ENCODE results near the gene TRPM7. TPM values are rescaled to one million over a fixed set of nuclear protein-coding genes. Genes with fewer than 3 reads are reported as not detected.

Gene TRPM7
- total RNA-seq, 1 experiment from 2014 or later: 35.5 TPM

DNA sequence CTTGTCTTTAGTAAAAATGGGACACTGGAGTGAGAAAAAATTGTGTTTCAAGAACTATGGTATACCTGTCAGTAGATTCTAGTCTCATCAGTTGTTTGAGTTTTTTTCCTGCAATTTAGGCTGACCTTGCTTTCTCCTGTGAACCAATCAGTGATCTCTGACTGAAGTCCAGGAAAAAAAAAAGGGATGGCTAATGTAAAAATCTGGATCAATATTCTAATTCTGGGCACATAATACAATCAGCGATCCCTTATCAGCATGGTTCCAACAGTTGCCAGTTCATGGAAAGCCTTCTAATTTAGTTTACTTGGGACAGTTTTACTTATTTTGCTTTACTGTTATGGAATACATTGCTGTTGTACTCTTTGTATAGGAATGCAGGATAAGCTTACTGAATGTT, 17.0 kb downstream of the TRPM7 start:
- Mint-ChIP-seq H3K4me3 (ENCODE audit: unreplicated experiment) (no peak overlapping the region), H3K9me3 (ENCODE audit: unreplicated experiment) (no peaks in the 10 kb centered on the region), H3K27me3 (ENCODE audit: insufficient read depth, unreplicated experiment) (no peaks in the 10 kb centered on the region), H3K36me3 (ENCODE audit: insufficient read depth, unreplicated experiment) (peaks cover 43% of the 10 kb centered on the region), H3K27ac (ENCODE audit: low read depth, unreplicated experiment) (no peak overlapping the region), H3K4me1 (ENCODE audit: insufficient read depth, unreplicated experiment) (peaks cover 6% of the 10 kb centered on the region)
- no peak for DNase-seq (ENCODE audit: unreplicated experiment)
- BruUV-seq (replicated peaks): no TSS peak
- ChIA-PET CTCF (interaction anchor here (0.7 kb wide), 1 partner anchor 1914 kb away, joined by 3 read pairs; no protein-coding TSS in a partner anchor), POLR2A (interaction anchor here (0.6 to 1.4 kb wide), 2 partner anchors 239 to 413 kb away, joined by 3 read pairs; partner anchors contain the start of gene AP4E1)
- intact Hi-C loops (cut with micrococcal nuclease): no loop called here
- TF ChIP-seq, protein P1, sequence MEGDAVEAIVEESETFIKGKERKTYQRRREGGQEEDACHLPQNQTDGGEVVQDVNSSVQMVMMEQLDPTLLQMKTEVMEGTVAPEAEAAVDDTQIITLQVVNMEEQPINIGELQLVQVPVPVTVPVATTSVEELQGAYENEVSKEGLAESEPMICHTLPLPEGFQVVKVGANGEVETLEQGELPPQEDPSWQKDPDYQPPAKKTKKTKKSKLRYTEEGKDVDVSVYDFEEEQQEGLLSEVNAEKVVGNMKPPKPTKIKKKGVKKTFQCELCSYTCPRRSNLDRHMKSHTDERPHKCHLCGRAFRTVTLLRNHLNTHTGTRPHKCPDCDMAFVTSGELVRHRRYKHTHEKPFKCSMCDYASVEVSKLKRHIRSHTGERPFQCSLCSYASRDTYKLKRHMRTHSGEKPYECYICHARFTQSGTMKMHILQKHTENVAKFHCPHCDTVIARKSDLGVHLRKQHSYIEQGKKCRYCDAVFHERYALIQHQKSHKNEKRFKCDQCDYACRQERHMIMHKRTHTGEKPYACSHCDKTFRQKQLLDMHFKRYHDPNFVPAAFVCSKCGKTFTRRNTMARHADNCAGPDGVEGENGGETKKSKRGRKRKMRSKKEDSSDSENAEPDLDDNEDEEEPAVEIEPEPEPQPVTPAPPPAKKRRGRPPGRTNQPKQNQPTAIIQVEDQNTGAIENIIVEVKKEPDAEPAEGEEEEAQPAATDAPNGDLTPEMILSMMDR (IDR thresholded peaks at IDR 0.05; ENCODE audit: unreplicated experiment): no peak

DNA sequence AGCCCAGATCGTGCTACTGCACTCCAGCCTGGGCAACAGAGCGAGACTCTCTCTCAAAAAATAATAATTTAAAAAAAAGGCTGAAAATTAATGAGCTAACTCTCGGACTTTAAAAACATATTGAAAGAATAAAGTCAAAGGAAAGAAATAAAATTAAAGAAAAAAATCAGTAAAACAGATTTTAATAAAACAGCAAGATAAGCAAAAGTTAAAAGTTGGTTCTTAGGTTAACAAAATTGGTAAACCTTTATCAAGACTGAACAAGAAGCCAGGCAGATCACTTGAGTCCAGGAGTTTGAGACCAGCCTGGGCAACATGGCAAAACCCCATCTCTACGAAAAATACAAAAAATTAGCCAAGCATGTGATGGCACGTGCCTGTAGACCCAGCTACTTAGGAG, 20.7 kb downstream of the TRPM7 start:
- no peak for DNase-seq (ENCODE audit: unreplicated experiment)
- H3K27ac Mint-ChIP-seq (ENCODE audit: low read depth, unreplicated experiment): no peak overlapping the region
- TF ChIP-seq, protein P1 (IDR thresholded peaks at IDR 0.05; ENCODE audit: unreplicated experiment): no peak
- ChIA-PET POLR2A (interaction anchor here (0.6 kb wide), 1 partner anchor 126 kb away, joined by 3 read pairs; no protein-coding TSS in a partner anchor), CTCF (interaction anchor here (0.6 to 1.2 kb wide), 4 partner anchors 9 to 243 kb away, joined by 3 to 4 read pairs (median 3); no protein-coding TSS in a partner anchor)
- no TSS peak for BruUV-seq (replicated peaks)
- intact Hi-C loops (cut with micrococcal nuclease): no loop called here
- peaks cover 60% of the 10 kb centered on the region for H3K36me3 Mint-ChIP-seq (ENCODE audit: insufficient read depth, unreplicated experiment)
- no peaks in the 10 kb centered on the region for H3K9me3 Mint-ChIP-seq (ENCODE audit: unreplicated experiment)
- H3K27me3 Mint-ChIP-seq (ENCODE audit: insufficient read depth, unreplicated experiment): no peaks in the 10 kb centered on the region
- no peak overlapping the region for H3K4me3 Mint-ChIP-seq (ENCODE audit: unreplicated experiment)
- H3K4me1 Mint-ChIP-seq (ENCODE audit: insufficient read depth, unreplicated experiment): peaks cover 2% of the 10 kb centered on the region

DNA sequence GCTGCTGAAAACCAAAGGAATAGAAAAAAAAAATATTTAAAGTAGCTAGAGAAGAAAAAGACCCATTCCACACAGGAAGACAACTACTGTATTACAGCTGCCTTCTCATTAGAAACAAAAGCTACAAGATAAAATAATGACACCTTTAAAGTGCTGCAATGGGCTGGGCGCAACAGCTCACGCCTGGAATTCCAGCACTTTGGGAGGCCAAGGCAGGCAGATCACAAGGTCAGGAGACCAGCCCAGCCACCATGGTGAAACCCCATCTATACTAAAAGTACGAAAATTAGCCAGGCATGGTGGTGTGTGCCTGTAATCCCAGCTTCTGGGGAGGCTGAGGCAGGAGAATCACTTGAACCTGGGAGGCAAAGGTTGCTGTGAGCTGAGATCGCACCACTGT, 31.0 kb downstream of the TRPM7 start:
- POLR2A ChIA-PET: interaction anchor here (0.9 kb wide), 1 partner anchor 229 kb away, joined by 4 read pairs; no protein-coding TSS in a partner anchor
- no peaks in the 10 kb centered on the region for H3K27me3 Mint-ChIP-seq (ENCODE audit: insufficient read depth, unreplicated experiment)
- BruUV-seq (replicated peaks): no TSS peak
- no peak overlapping the region for H3K4me3 Mint-ChIP-seq (ENCODE audit: unreplicated experiment)
- no peak overlapping the region for H3K27ac Mint-ChIP-seq (ENCODE audit: low read depth, unreplicated experiment)
- H3K9me3 Mint-ChIP-seq (ENCODE audit: unreplicated experiment): no peaks in the 10 kb centered on the region
- TF ChIP-seq, protein P1 (IDR thresholded peaks at IDR 0.05; ENCODE audit: unreplicated experiment): no peak
- no peak for DNase-seq (ENCODE audit: unreplicated experiment)
- H3K4me1 Mint-ChIP-seq (ENCODE audit: insufficient read depth, unreplicated experiment): peaks cover 7% of the 10 kb centered on the region
- intact Hi-C loops (cut with micrococcal nuclease): no loop called here
- peaks cover 97% of the 10 kb centered on the region for H3K36me3 Mint-ChIP-seq (ENCODE audit: insufficient read depth, unreplicated experiment)
- CTCF ChIA-PET: interaction anchor here (0.6 kb wide), 1 partner anchor 20 kb away, joined by 3 read pairs; no protein-coding TSS in a partner anchor

DNA sequence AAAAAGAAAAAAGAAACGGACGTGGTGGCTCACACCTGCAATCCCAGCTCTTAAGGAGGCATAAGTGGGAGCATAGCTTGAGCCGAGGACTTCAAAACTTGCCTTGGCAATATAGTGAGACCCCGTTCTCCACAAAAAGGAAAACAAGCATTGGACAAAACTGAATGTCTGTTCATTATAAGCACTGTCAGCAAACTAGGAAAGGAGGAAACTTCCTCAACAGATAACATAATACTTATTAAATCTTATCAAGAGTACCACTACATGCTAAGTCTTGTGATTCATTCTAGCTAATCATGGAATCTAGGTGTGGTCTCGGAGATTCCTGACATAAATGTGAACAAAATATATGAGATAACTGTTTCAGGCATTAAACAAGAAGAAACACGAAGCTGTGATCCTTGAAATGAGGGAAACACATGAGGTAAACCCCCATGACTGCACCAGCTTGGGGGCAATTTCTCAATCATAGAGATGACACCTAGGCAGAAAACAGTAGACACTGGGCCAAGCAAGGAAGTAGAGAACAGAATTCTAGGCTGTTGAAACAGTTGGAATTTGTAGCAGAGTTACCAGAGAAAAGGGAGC, 33.3 kb downstream of the TRPM7 start:
- Mint-ChIP-seq H3K27me3 (ENCODE audit: insufficient read depth, unreplicated experiment) (no peaks in the 10 kb centered on the region), H3K36me3 (ENCODE audit: insufficient read depth, unreplicated experiment) (peaks cover 95% of the 10 kb centered on the region), H3K27ac (ENCODE audit: low read depth, unreplicated experiment) (no peak overlapping the region), H3K4me1 (ENCODE audit: insufficient read depth, unreplicated experiment) (peaks cover 7% of the 10 kb centered on the region), H3K4me3 (ENCODE audit: unreplicated experiment) (no peak overlapping the region), H3K9me3 (ENCODE audit: unreplicated experiment) (no peaks in the 10 kb centered on the region)
- POLR2A ChIA-PET: interaction anchor here (0.6 to 0.8 kb wide), 5 partner anchors 10 to 256 kb away, joined by 3 read pairs; no protein-coding TSS in a partner anchor
- TF ChIP-seq, protein P1 (IDR thresholded peaks at IDR 0.05; ENCODE audit: unreplicated experiment): no peak
- CTCF ChIA-PET: interaction anchor here (0.8 to 1.7 kb wide), 2 partner anchors 30 to 748 kb away, joined by 3 to 4 read pairs; no protein-coding TSS in a partner anchor
- DNase-seq (ENCODE audit: unreplicated experiment): no peak
- BruUV-seq (replicated peaks): no TSS peak
- intact Hi-C loops (cut with micrococcal nuclease): no loop called here

All from MCF 10A (cell line).